NOMO-1 (cell line): ENCODE data around the gene PNPLA2.

Source experiments
- DNase-seq, 2 experiments: peaks; one replicate each; lab custom pipeline; 2025; ENCODE audit not compliant: unreplicated experiment in 2 of 2; lab: John Stamatoyannopoulos, UW

PNPLA2 gene

DNA sequence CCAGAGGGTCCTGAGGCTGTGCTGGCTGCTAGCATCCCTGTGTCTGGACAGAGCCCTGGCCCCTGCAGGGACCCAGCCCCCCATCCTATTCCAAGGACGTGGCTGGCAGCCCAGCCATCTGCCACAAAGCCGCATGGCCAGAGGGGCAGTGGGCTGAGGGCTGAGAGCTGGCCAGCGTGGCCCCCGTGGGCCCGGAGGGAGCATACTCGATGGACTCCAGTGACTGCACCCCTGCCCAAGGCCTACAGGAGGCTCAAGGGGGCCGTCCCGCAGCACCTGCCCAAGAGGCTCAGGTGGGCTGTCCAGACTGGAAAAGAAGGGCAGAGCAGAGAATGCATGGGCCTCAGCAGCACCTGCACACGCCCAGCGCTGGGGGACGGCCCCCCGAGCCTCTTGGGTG, 37.1 kb downstream of the PNPLA2 start:
- no peak for DNase-seq

DNA sequence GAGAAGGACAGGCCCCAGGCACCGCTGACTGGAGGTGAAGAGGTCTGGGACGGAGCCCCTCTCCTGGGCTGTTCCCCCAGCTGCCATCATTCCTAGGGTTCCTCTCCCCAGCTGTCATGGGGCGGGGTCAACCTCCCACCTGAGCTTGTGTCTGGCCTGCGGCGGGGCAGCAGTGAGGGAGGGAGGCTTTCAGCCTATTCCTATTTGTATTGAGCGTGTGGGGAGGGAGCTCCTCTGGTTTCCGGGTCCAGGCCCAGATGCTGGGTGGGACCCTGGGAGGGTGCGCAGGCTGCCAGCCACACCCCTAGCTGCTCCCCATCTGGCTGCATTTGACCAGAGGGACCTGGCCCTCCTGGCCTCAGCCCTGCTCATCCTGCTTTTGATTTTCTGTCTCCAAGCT, 37.7 kb downstream of the PNPLA2 start:
- DNase-seq = no peak

DNA sequence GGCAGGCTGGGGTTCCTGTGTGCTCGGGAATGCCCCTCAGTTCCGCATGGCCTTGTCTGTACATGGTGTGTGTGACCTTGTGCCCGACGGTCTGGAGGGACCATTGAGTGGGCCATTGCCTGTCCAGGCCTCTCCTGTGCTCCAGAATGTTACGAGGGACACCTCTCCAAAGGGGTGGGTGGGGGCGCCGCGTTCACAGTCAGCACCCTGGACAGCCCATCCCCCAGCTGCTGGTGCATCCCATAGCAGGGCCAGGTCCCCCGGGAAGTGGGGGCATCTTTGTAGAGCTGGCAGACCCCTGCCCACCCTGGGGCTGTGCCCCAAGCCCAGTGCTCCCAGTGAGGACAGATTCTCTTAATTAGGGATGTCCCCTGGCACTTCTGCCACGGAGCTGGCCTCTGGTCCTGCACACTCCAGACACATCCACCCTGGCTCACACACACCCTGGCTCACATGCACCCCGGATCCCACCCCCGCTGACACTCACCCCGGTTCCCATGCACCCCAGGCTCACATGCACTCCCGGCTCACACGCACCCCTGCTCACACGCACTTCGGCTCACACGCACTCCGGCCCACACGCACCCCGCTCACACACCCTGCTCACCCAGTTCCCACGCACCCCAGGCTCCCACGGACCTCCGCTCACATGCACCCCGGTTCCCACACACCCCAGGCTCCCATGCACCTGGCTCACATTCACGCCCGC, 39.5 kb downstream of the PNPLA2 start:
- no peak for DNase-seq

DNA sequence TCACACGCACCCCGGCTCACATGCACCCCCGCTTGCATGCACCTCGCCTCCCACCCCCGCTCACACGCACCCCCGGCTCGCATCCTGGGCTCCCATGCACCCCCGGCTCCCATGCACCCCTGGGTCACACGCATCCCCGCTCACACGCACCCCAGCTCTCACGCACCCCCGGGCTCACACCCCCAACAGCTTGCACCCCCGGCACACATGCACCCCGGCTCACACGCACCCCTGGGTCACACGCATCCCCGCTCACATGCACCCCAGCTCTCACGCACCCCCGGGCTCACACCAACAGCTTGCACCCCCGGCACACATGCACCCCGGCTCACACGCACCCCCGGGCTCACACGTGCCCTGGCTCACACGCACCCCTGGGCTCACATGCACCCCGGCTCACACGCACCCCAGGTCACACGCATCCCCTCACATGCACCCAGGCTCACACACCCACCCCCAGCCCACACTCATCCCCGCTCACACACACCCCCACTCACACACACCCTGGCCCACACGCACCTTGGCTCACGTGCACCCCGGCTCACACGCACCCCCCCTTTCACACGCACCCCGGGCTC, 40.1 kb downstream of the PNPLA2 start:
- no peak for DNase-seq

DNA sequence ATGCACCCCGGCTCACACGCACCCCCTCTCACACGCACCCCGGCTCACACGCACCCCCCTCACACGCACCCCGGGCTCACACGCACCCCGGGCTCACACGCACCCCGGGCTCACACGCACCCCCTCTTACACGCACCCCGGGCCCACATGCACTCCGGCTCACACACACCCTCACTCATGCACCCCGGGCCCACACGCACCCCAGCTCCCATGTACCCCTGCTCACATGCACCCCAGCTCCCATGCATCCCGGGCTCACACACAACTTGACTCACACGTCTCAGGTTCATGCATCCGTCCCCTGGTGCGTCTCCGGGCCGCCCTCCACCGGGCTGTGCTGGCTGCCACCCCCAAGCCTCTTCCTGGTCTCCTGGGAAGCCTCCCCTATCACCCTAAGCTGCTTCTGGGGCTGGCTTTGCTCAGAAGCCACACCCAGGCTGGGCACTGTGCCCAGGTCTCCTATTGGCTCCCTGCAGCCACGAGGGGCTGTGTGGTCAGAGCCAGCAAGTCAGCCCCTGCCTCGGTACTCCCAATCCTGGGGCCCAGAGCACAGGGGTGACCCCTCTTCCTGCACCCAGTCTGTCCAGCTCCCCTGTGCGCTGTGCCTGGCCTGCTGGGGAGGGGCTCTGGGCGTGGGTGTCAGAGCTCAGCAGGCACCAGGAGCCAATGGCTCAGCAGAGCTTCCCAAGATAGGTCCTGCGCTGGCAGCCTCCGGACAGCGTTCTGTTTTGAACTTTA, 40.8 kb downstream of the PNPLA2 start:
- DNase-seq = no peak

DNA sequence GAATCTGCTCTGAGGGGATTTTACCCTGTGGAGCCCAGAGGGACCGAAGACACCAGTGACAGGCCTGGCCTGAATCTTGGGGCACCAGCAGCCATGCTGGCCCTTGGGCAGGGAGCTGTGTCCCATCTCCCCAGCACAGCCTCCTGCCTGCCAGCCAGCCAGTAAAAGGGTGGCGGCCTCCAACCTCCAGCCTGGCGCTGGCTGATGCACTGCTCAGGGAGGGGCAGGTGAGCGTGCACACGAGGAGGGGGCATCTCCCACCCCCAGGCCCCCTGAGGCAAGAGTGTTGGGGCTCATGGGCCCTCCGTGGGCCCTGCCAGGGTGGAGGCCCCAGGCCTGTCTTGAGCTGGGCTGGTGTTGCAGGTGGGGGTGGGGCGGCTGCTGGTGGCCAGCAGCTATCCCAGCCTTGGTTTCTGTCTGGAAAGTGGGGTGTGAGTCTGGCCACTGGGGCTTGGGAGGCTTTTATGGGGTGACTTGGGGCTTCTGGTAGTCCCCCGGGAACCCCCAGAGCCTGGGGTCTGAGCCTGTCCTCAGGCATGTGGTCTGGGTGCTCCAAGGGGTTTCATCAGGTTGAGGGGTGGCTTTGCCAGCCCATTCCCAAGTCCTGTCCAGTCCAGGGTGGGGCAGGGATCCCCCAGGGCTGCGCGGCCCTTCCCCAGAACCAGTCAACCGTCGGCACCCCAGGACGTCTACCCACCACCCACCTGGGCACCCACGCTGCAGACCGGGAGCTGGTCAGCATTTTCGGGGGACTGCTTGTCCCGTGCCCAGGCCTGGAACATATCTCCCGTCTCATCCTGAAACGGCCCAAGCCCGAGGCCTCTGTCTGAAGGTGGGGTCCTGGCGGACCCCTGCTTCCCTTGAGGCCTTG, 41.8 kb downstream of the PNPLA2 start:
- DNase-seq = no peak

DNA sequence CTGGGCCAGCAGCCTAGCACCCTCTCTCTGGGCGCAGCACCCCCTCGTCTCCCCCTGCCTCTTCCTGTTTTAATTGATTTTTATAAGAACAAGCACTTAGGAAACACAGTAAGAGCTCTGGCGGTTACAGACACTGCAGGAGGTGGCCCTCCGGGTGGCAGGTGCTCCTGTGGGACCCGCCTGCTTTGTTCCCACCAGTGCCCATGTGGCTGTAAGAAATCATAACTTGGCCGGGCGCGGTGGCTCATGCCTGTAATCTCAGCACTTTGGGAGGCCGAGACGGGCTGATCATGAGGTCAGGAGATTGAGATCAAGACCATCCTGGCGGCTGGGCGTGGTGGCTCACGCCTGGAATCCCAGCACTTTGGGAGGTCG, 42.4 kb downstream of the PNPLA2 start:
- no peak for DNase-seq

DNA sequence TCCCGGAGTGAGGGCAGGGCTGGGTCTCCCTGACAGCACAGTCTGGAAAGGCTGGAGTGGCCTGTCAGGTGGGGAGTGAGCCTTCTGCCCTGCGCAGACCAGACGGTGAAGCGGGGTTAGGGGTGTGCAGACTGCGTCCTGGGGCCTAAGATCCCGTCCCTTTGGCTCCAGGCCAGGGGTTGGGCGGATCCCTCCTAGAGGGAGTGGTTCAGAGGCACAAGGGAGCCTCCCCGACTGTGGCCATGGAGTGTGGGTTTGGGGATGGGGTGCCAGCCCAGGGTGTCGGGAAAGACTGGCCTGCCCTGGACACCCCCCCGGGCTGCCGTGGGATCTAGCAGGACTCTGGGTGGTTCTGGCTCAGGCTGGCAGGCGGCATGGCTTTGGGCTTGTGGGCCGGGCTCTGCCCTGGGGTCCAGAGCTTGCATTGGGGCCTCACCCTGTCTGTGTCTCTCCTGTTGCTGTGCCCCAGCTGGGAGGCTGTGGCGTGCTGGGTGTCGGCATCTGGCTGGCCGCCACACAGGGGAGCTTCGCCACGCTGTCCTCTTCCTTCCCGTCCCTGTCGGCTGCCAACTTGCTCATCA, 43.5 kb downstream of the PNPLA2 start:
- no peak for DNase-seq

DNA sequence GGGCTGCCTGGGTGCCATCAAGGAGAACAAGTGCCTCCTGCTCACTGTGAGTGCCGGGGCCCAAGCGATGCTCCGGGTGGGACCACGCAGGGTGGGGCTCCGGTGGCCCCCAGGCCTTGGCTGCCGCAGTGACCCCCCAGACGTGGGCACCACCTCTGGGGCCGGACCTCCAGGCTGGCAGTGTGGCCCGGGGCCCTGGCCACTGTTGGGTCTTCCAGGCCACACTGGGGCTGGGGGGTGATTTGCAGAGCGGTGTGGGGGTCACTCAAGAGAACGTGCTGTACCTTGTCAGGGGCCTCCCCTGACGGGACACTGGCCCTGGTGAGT, 43.9 kb downstream of the PNPLA2 start:
- DNase-seq = no peak

DNA sequence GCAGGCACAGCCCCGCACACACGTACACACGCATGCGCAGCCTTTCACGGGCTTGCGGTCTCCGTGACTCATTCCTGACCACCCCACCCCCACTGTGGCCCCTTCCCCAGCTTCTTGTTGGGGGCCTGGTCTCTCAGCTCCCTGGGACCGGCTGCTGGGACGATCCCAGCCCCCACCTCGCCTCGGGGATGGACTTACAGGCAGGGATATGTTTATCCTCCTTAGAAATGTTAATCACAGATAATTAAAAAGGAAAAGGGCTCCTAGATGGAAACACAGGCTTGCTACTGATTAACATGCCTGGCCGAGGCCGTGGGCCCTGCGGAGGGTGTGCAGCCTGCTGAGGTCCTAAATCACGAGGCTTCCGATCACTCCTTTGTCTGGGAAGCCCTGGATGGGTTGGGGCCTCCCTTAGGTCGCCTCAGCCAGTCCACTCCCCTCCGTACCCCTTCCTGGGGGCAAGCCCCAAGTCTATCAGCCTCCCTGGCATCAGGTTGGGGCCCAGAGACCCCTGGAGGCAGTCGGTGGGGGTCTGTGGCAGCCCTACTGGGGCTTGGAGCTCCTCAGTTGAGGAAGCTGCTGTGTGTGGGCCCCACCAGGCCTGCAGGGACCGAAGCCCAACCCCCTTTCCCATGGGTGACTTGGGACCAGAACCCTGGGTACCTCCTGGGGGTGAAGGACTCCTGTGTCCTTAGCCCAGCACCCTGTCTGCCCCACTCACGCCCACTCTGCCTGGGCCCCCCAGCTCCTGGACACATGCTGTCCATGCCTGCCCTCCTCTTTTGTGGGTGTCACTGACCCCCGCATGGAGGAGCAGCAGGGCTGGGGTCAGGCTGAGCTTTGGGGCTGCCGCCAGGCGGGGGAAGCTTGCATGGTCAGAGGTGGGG, 44.6 kb downstream of the PNPLA2 start:
- no peak for DNase-seq

DNA sequence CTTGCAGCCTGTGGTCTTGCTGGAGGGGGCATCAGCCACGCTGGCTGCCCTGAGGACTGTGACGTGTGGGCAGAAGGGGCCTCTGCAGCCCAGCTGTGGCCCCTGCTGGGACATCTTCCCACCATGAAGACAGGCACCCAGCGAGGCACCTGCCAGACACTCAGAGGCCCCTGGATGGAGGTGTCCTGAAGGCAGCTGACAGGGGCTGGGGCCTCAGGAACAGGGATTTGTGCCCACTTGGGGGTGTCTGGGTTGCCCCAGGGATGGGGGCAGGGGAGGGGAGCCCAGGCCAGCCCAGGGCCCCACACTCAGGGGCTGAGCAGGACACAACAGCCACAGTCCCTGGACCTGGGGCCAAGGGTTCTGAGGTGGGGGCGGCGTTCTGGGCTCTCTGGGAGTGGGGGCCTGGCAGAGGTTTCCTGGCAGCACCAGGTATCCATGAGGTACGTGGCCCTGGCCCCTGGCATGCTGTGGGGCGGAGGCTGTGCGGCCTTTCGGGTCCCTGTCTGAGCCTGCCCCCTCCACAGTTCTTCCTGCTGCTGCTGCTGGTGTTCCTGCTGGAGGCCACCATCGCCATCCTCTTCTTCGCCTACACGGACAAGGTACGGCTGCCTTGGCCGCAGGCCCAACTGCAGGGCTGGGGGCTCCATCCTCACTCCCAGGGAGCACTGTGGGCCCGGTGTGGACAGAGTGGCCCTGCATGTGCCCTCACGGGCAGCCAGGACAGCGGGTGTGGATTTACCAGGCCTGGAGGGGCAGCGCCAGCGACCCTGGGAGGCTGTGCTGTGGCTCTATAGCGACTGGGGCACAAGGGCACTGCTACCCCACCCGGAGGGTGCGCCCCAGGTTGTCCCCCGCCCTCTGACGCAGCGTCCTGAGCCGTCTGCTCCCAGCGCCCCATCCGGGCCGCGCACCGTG, 45.5 kb downstream of the PNPLA2 start:
- no peak for DNase-seq

DNA sequence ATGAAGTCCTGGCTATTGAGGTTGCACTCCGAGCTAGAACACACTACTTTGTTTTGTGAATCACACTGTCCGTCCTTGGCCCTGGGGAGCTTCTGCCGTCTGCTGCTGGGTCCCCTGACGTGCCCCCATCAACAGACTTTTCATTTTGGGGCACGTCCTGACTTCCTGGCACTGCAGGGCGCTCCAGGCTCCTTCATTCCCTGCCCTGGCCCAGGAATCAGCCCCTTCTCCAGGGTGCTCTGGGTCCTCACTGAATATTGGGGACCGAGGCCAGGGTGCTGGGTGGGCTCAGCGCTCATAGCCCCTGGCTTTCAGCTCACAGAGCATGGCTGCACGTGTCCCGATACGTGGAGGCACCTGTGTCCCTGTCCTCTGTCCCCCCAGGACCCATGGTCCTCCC, 46.2 kb downstream of the PNPLA2 start:
- no peak for DNase-seq

DNA sequence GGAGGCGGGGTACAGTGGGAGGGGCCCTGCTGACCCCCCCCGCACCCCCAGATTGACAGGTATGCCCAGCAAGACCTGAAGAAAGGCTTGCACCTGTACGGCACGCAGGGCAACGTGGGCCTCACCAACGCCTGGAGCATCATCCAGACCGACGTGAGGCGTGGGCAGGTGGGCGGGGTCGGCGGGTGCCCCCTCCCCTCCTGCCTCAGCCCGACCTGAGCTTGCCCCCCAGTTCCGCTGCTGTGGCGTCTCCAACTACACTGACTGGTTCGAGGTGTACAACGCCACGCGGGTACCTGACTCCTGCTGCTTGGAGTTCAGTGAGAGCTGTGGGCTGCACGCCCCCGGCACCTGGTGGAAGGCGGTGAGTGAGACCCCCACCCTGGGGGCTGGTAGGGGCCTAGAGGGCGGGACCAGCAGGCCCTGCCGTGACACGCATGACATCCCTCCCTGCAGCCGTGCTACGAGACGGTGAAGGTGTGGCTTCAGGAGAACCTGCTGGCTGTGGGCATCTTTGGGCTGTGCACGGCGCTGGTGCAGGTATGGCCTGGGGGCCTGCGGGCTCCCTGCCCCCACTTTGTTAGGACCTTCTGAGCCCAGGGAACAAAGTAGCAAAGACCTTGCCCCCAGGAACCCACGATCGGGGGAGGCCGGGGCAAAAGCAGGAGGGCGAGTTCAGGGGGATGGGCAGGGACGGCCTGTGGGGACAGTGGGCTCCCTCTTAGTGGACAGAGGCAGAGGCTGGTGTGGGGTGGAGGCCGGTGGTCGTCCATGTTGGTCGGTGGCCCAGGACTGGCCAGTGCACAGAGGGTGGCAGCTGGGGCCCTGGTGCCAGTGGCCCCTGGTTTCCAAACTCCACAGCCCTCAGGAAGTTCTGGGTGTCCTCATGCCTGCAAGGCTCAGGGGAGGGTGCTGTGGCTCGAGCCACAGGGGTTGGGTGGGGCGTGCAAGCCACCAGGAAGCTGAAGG, 47.0 kb downstream of the PNPLA2 start:
- no peak for DNase-seq

DNA sequence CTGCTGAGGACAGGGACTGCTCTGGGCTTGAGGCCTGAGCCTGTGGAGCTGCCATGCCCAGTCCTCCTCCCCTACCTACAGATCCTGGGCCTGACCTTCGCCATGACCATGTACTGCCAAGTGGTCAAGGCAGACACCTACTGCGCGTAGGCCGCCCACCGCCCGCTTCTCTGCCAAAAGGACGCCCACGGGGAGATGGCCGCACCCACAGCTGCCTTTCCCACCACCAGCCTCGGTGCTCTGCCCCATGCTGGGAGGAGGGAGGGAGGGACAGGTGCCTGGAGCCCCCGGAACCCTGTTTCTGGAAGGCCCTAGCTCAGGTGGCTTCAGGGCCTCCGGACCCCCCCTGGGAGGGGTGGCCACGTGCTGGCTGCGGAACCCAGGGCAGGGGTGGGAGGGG, 47.8 kb downstream of the PNPLA2 start:
- no peak for DNase-seq

DNA sequence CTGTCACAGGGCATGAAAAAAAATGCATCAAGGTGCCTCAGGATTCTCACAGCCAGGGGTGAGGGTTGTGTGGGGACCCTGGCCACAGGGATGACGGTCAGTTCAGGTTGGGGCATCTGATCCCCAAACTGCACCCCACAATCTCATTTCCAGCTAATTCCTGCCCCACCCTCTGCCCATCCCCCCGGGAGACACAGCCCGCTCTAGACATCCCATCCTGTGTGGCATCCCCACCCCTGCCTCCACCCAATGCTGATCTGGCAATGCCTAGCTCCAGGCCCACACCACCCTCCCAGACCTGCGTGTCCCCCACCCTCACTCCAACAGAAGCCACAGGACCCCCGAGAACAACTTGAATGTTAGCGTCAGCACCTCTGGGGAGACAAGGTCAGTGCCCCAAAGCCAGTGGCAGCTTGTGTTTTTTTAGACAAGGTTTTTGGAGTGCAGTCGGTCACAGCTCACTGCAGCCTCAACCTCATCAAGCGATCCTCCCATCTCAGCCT, 49.2 kb downstream of the PNPLA2 start:
- no peak for DNase-seq

DNA sequence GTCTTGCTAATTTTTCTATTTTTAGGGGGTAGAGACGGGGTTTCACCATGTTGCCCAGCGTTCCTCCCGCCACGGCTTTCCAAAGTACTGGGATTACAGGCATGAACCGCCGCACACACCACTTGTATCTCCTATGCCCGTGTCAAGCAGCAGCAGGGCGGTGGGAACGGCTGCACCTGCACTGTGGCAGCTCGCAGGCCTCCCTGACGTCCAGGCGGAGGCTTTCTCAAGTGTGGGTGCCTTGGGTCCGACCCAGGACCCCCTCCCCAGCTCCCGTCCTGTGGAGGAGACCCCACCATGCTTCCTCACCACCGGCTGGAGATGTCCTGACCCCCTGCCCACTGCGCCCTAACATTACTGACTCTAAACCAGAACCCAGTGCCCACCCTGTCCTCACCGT, 49.7 kb downstream of the PNPLA2 start:
- no peak for DNase-seq

DNA sequence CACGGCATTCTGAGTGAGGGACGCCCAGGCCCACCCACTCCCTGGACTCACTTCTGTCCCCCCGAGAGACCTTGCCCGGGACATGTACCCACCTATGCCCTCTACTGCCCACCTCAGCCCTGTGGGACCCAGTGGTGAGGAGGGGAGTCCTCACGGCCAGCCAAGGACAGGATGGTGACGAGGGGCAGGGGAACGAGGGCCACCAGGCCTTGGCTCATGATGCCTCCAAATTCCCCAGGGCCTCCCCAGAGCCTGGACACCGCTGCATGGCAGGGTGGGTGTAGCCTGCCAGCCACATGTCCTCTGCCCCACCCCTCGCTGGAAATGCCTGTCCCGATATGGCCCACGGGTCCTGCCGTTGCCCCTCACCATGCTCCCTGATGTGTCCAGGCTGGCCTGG, 50.1 kb downstream of the PNPLA2 start:
- DNase-seq = no peak
